Keratinocyte (primary cell): ENCODE measurements around the gene NADK2. TPM values are rescaled to one million over a fixed set of nuclear protein-coding genes. Genes with fewer than 3 reads are reported as not detected.

Experiments used
- DNase-seq: peaks from one replicate; pipeline ENCODE4 v3.0.0-alpha.2; 2011; ENCODE audit warnings: low read depth, missing footprints, low spot score
- FAIRE-seq: peaks from 2 replicates; lab custom pipeline; 2011; peaks lifted over from hg19 to GRCh38; lab: Jason Lieb, UNC
- H2AFZ ChIP-seq: 2 replicates; pipeline ENCODE4 v1.6.0; 2012; ENCODE audit warnings: low read length, control low read depth, inconsistent platforms; ENCODE audit not compliant: control insufficient read depth
- H3K27ac ChIP-seq: 2 replicates; pipeline ENCODE4 v1.5.1; 2011; ENCODE audit warnings: low read length; ENCODE audit not compliant: control insufficient read depth, insufficient read depth
- H3K27me3 ChIP-seq: 3 replicates; pipeline ENCODE4 v1.6.0; 2011; ENCODE audit warnings: low read length; ENCODE audit not compliant: control insufficient read depth, insufficient read depth; ENCODE audit errors: extremely low read depth
- H3K36me3 ChIP-seq, 2 experiments: 2 replicates in 1 of 2; 3 replicates in 1 of 2; pipeline ENCODE4 v1.5.1; 2011; ENCODE audit warnings: low read length in 2 of 2, mild to moderate bottlenecking in 1 of 2; ENCODE audit not compliant: control insufficient read depth in 2 of 2, insufficient read depth in 2 of 2; ENCODE audit errors: extremely low read depth in 1 of 2
- H3K4me1 ChIP-seq: 3 replicates; pipeline ENCODE4 v1.5.1; 2011; ENCODE audit warnings: low read length; ENCODE audit not compliant: control insufficient read depth, insufficient read depth; ENCODE audit errors: extremely low read depth
- H3K4me2 ChIP-seq: 3 replicates; pipeline ENCODE4 v1.6.0; 2011; ENCODE audit warnings: low read depth, low read length; ENCODE audit not compliant: control insufficient read depth, insufficient read depth; ENCODE audit errors: extremely low read depth
- H3K4me3 ChIP-seq, 3 experiments: fragments of 200-600 bp in 1 of 3; sonication (generic) in 1 of 3; 2 replicates in 2 of 3; 3 replicates in 1 of 3; pipeline ENCODE4 v1.5.1; 2011 to 2016; ENCODE audit warnings: low read length in 3 of 3, mild to moderate bottlenecking in 3 of 3, control low read depth in 2 of 3, inconsistent platforms in 1 of 3, low read depth in 1 of 3, mixed read lengths in 1 of 3, mixed run types in 1 of 3, moderate library complexity in 1 of 3; ENCODE audit not compliant: control insufficient read depth in 2 of 3, insufficient read depth in 2 of 3; ENCODE audit errors: extremely low read depth in 1 of 3
- H3K79me2 ChIP-seq: 2 replicates; pipeline ENCODE4 v1.6.0; 2012; ENCODE audit warnings: low read length; ENCODE audit not compliant: control insufficient read depth, insufficient read depth
- H3K9ac ChIP-seq: 3 replicates; pipeline ENCODE4 v1.6.0; 2011; ENCODE audit warnings: low read length; ENCODE audit not compliant: control insufficient read depth, insufficient read depth; ENCODE audit errors: extremely low read depth
- H3K9me1 ChIP-seq: 3 replicates; pipeline ENCODE4 v1.6.0; 2011; ENCODE audit warnings: low read length; ENCODE audit not compliant: control insufficient read depth, insufficient read depth; ENCODE audit errors: extremely low read depth
- H3K9me3 ChIP-seq: 2 replicates; pipeline ENCODE4 v1.5.1; 2012; ENCODE audit warnings: low read depth, low read length; ENCODE audit not compliant: control insufficient read depth
- H4K20me1 ChIP-seq: 3 replicates; pipeline ENCODE4 v1.6.0; 2011; ENCODE audit warnings: low read length; ENCODE audit not compliant: control insufficient read depth, insufficient read depth; ENCODE audit errors: extremely low read depth
- CTCF ChIP-seq, 3 experiments: IDR thresholded peaks in 1 of 3; conservative IDR thresholded peaks in 1 of 3; optimal IDR thresholded peaks in 1 of 3; 2 replicates in 2 of 3; 3 replicates in 1 of 3; pipeline versions ENCODE3 to v1.5.1; 2011; ENCODE audit warnings: low read length in 3 of 3, mild to moderate bottlenecking in 3 of 3, moderate library complexity in 2 of 3, control low read depth in 1 of 3, inconsistent platforms in 1 of 3; ENCODE audit not compliant: insufficient read depth in 2 of 3; ENCODE audit errors: extremely low read depth in 1 of 3
- EZH2 ChIP-seq: IDR thresholded peaks from one replicate; pipeline ENCODE4 v1.6.1; 2012; ENCODE audit warnings: inconsistent platforms, mild to moderate bottlenecking, low read length, moderate library complexity
- dilution Hi-C: fragments of 300-500 bp; cut with MboI; formaldehyde crosslinking; loops from one replicate; pipeline ENCODE4 v1.7.0; 2020; ENCODE audit warnings: low sequenced_read_pairs; ENCODE audit not compliant: extremely low pct_ligation_motif_present
- polyA plus RNA-seq, 5 experiments: library from polyadenylated mRNA; depleted of rRNA in 3 of 5; stranded (reverse) in 3 of 5; stranded (forward) in 1 of 5; unstranded in 1 of 5; fragments of >200 nt; gene quantifications; 1 replicate in 1 of 5; 2 replicates in 3 of 5; 3 replicates in 1 of 5; pipeline versions ENCODE4 v1.2.1 to v1.2.3, GENCODE V29; 2011 to 2012; ENCODE audit warnings: missing spikeins in 2 of 5, low read depth in 1 of 5, low replicate concordance in 1 of 5

NADK2 gene
- polyA plus RNA-seq, 1 donor (not counting 4 experiments of a cell fraction or from before 2014, with no cell fraction given), result 15.4 TPM

- H3K79me2 ChIP-seq, result peaks cover 56% of the 10 kb centered on the region
- DNase-seq, result no peak
- no peaks in the 10 kb centered on the region for H3K9me1 ChIP-seq
- no peaks in the 10 kb centered on the region for H3K27me3 ChIP-seq
- FAIRE-seq, result no peak
- no peaks in the 10 kb centered on the region for H3K9me3 ChIP-seq
- H3K4me2 ChIP-seq, result no peak overlapping the region
- H3K4me3 ChIP-seq, result no peak overlapping the region
- H3K36me3 ChIP-seq, result peaks cover 17 to 26% of the 10 kb centered on the region in 2 experiments
- TF ChIP-seq EZH2 (no peak), CTCF (optimal IDR thresholded peaks at IDR 0.05 in 1 of 3, IDR thresholded peaks at IDR 0.05 in 1 of 3, conservative IDR thresholded peaks at IDR 0.05 in 1 of 3; ENCODE audit: extremely low read depth in 1 of 3, insufficient read depth in 2 of 3, low read length in 3 of 3) (no peak)
- dilution Hi-C loops, result no loop called here
- H2AFZ ChIP-seq, result no peak overlapping the region
- no peak overlapping the region for H3K9ac ChIP-seq
- peaks cover 46% of the 10 kb centered on the region for H3K4me1 ChIP-seq
- H3K27ac ChIP-seq, result no peak overlapping the region
- H4K20me1 ChIP-seq, result no peaks in the 10 kb centered on the region
Measured at GRCh38 chr5:36158144-36158543, 83.6 kb downstream of the NADK2 start.

- Histone ChIP-seq H3K4me2 (peak overlapping the region; percentile 43), H3K4me1 (peaks cover 41% of the 10 kb centered on the region), H3K36me3 (peaks cover 8 to 18% of the 10 kb centered on the region in 2 experiments), H3K79me2 (peaks cover 52% of the 10 kb centered on the region), H3K9me3 (no peaks in the 10 kb centered on the region), H3K9me1 (no peaks in the 10 kb centered on the region), H3K9ac (no peak overlapping the region), H3K27ac (peak overlapping the region; percentile 38), H2AFZ (no peak overlapping the region), H4K20me1 (no peaks in the 10 kb centered on the region), H3K27me3 (no peaks in the 10 kb centered on the region), H3K4me3 (no peak overlapping the region)
- peak; percentile 28 for DNase-seq
- TF ChIP-seq CTCF (optimal IDR thresholded peaks at IDR 0.05 in 1 of 3, IDR thresholded peaks at IDR 0.05 in 1 of 3, conservative IDR thresholded peaks at IDR 0.05 in 1 of 3; ENCODE audit: extremely low read depth in 1 of 3, insufficient read depth in 2 of 3, low read length in 3 of 3) (no peak), EZH2 (no peak)
- FAIRE-seq, result no peak
- dilution Hi-C loops, result no loop called here
Measured at GRCh38 chr5:36156619-36157018, 85.1 kb downstream of the NADK2 start.
